ENCODE data around the gene DEGS1.

GRCh38 chr1:224205438-224205840, 22.4 kb downstream of the DEGS1 start:
- TF ChIP-seq CTCF (conservative IDR thresholded peaks at IDR 0.05; ENCODE audit: low read depth, low read length) = no peak
- no peak for TF ChIP-seq CEBPB (IDR thresholded peaks at IDR 0.05; ENCODE audit: low read depth, low read length)
- no peak for TF ChIP-seq BHLHE40 (IDR thresholded peaks at IDR 0.05; ENCODE audit: low read depth, low read length)
- TF ChIP-seq USF2 (IDR thresholded peaks at IDR 0.05; ENCODE audit: low read depth, low read length) = no peak

All from IMR-90 (cell line).